GM12891 (cell line): ENCODE data around the gene RAE1.

Source experiments
- POLR2A ChIP-seq: IDR thresholded peaks from 2 replicates; pipeline ENCODE4 v1.6.1; 2011; ENCODE audit warnings: low read depth, low read length, control low read depth
- POLR2AphosphoS5 ChIP-seq: IDR thresholded peaks from 2 replicates; pipeline ENCODE4 v1.6.1; 2011; ENCODE audit warnings: low read depth, low read length, control low read depth
- TAF1 ChIP-seq: IDR thresholded peaks from 2 replicates; pipeline ENCODE4 v1.6.1; 2011; ENCODE audit warnings: low read depth, low read length, control low read depth

- TF ChIP-seq POLR2AphosphoS5, result no peak
- no peak for TF ChIP-seq POLR2A
- TF ChIP-seq TAF1, result no peak
Observed at GRCh38 chr20:57325632-57326356, 25.3 kb upstream of the RAE1 start.
